ENCODE results near the gene SERGEF. TPM values are rescaled to one million over a fixed set of nuclear protein-coding genes. Genes with fewer than 3 reads are reported as not detected.

The SERGEF gene
- total and polyA plus RNA-seq, 2 experiments from 2014 or later = 18.3 to 23.2 TPM

DNA sequence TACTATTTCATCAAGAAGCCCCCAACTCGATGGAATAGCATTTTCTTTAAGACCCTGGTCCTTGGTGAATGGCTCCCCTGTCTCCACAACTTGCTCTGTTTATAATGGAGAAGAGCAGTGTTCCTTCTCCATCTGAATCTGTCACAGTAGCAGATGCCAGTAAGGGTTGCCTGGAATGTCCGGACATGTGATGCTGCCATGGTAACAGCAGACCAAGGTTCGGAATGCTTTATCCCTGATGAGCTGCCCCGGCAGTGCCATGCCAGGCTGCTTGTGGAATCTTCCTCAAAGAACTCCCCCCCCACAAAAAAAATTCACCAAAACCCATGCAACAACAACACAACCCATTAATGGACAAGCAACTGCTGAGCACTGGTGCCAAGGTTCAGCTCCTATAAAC is 205.8 kb downstream of the SERGEF start:
- H3K4me2 ChIP-seq (ENCODE audit: unreplicated experiment) = no peak overlapping the region
- no peaks in the 10 kb centered on the region for H3K9me2 ChIP-seq (ENCODE audit: insufficient read depth)
- in situ Hi-C loops (cut with MboI) = no loop called here
- H3K9ac ChIP-seq = no peak overlapping the region
- no peak for TF ChIP-seq EZH2phosphoT487 (IDR thresholded peaks at IDR 0.05; ENCODE audit: insufficient read depth, low read depth)
- TF ChIP-seq EZH2 (IDR thresholded peaks at IDR 0.05; ENCODE audit: insufficient read depth, poor library complexity, severe bottlenecking) = no peak
- H3K27ac ChIP-seq = no peak overlapping the region
- DNase-seq = no peak
- H4K20me1 ChIP-seq (ENCODE audit: insufficient read depth) = no peaks in the 10 kb centered on the region
- no peak overlapping the region for H2AFZ ChIP-seq
- no peaks in the 10 kb centered on the region for H3K36me3 ChIP-seq (ENCODE audit: low read depth)
- H3K79me2 ChIP-seq (ENCODE audit: insufficient read depth) = no peaks in the 10 kb centered on the region
- H3K4me1 ChIP-seq (ENCODE audit: insufficient read depth) = no peaks in the 10 kb centered on the region
- WGBS, 2 experiments (ENCODE audit: low coverage in 1 of 2, low lambda C conversion rate in 2 of 2, missing lambda C conversion rate in 2 of 2) = 23 to 35% methylated on average over 4 of the region's 4 CpGs
- H3K9me3 ChIP-seq (ENCODE audit: low read depth) = no peaks in the 10 kb centered on the region
- H3K4me3 ChIP-seq = no peak overlapping the region
- no peaks in the 10 kb centered on the region for H3K27me3 ChIP-seq (replicated peaks; ENCODE audit: insufficient read depth)
- no peaks in the 10 kb centered on the region for H3F3A ChIP-seq (ENCODE audit: insufficient read depth)

DNA sequence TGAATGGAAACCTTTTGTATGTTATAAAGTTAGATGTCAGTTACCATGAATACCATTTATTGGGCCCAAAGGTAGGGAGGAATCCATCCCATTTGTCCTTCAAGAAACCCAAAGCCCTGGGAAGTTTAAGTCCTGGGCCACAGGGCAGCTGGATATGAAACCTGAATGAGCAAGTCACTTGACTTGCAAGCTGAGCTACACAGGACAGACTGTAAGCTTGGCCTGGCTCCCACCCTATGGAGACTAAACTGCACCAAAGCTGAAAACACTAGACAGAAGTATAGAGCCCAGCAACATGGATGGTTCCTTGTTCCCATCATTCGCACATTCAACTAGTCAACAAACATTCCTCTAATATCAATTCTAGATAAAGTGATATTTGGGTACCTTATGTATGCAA is 207.0 kb downstream of the SERGEF start:
- H3K4me2 ChIP-seq (ENCODE audit: unreplicated experiment) = no peak overlapping the region
- no peaks in the 10 kb centered on the region for H3K79me2 ChIP-seq (ENCODE audit: insufficient read depth)
- H3K9me3 ChIP-seq (ENCODE audit: low read depth) = no peaks in the 10 kb centered on the region
- no peak overlapping the region for H3K9ac ChIP-seq
- no peaks in the 10 kb centered on the region for H3F3A ChIP-seq (ENCODE audit: insufficient read depth)
- in situ Hi-C loops (cut with MboI) = no loop called here
- no peak overlapping the region for H3K27ac ChIP-seq
- no peaks in the 10 kb centered on the region for H3K9me2 ChIP-seq (ENCODE audit: insufficient read depth)
- H3K4me1 ChIP-seq (ENCODE audit: insufficient read depth) = no peaks in the 10 kb centered on the region
- 74 to 75% methylated on average over 1 of the region's 1 CpG for WGBS, 2 experiments (ENCODE audit: low coverage in 1 of 2, low lambda C conversion rate in 2 of 2, missing lambda C conversion rate in 2 of 2)
- H3K4me3 ChIP-seq = no peak overlapping the region
- no peak for TF ChIP-seq EZH2phosphoT487 (IDR thresholded peaks at IDR 0.05; ENCODE audit: insufficient read depth, low read depth)
- TF ChIP-seq EZH2 (IDR thresholded peaks at IDR 0.05; ENCODE audit: insufficient read depth, poor library complexity, severe bottlenecking) = no peak
- H2AFZ ChIP-seq = no peak overlapping the region
- no peaks in the 10 kb centered on the region for H3K36me3 ChIP-seq (ENCODE audit: low read depth)
- H4K20me1 ChIP-seq (ENCODE audit: insufficient read depth) = no peaks in the 10 kb centered on the region
- no peaks in the 10 kb centered on the region for H3K27me3 ChIP-seq (replicated peaks; ENCODE audit: insufficient read depth)
- no peak for DNase-seq

DNA sequence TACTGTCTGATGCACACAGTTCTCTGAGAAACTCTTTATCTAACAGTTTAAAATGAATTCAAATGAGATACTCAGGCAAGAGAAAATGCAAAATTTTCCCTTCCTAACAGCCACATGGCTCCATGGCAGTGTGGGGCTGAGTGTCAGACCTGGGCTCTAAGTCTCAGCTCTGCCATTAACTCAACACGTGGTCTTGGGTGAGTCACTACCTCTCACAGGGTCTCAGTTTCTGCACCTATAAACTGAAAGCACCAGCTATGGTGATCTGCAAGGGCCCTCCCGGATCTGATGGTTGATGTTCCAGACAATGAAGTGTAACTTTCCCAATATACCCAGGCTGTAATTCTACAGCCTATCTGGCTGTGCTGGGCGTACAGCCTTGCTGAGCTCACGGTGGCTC is 207.8 kb downstream of the SERGEF start:
- in situ Hi-C loops (cut with MboI) = no loop called here
- Histone ChIP-seq H3K4me1 (ENCODE audit: insufficient read depth) (no peaks in the 10 kb centered on the region), H3K79me2 (ENCODE audit: insufficient read depth) (no peaks in the 10 kb centered on the region), H3F3A (ENCODE audit: insufficient read depth) (no peaks in the 10 kb centered on the region), H3K9me2 (ENCODE audit: insufficient read depth) (no peaks in the 10 kb centered on the region), H3K9me3 (ENCODE audit: low read depth) (no peaks in the 10 kb centered on the region), H3K27ac (no peak overlapping the region), H4K20me1 (ENCODE audit: insufficient read depth) (no peaks in the 10 kb centered on the region), H3K36me3 (ENCODE audit: low read depth) (no peaks in the 10 kb centered on the region), H3K4me3 (no peak overlapping the region), H2AFZ (no peak overlapping the region), H3K9ac (no peak overlapping the region), H3K4me2 (ENCODE audit: unreplicated experiment) (no peak overlapping the region), H3K27me3 (replicated peaks; ENCODE audit: insufficient read depth) (no peaks in the 10 kb centered on the region)
- DNase-seq = no peak
- 81 to 91% methylated on average over 4 of the region's 4 CpGs for WGBS, 2 experiments (ENCODE audit: low coverage in 1 of 2, low lambda C conversion rate in 2 of 2, missing lambda C conversion rate in 2 of 2)
- TF ChIP-seq EZH2 (IDR thresholded peaks at IDR 0.05; ENCODE audit: insufficient read depth, poor library complexity, severe bottlenecking) = no peak
- TF ChIP-seq EZH2phosphoT487 (IDR thresholded peaks at IDR 0.05; ENCODE audit: insufficient read depth, low read depth) = no peak

DNA sequence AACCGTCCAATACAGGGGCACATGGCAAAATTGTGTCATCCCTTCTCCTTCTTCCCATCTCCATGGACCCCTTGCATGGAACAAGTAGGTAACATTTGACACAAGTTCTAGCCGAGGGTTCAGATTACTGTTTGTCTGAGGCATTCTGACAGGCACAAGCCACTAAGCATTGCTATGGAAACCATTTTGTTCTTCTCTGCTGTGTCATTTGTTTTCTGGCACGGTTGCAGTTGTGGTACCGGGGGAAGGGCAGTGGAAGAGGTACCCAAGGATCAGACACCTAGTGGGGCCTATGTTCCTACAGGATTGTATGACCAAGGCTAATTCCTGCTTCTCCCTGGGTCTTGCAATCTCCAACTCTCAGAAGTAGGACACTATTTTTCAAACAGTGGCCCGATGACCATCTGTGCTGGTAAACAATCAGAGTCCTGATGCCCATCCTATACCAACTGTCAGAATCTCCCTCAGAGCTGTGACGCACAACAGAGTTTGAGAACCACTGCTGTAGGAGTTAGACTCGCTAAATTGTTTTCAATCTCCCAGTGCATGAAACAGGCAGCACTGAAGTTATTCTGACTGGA is 209.0 kb downstream of the SERGEF start:
- no peaks in the 10 kb centered on the region for H3K36me3 ChIP-seq (ENCODE audit: low read depth)
- H3K4me3 ChIP-seq = no peak overlapping the region
- no peaks in the 10 kb centered on the region for H3K27me3 ChIP-seq (replicated peaks; ENCODE audit: insufficient read depth)
- TF ChIP-seq EZH2 (IDR thresholded peaks at IDR 0.05; ENCODE audit: insufficient read depth, poor library complexity, severe bottlenecking) = no peak
- no peak for TF ChIP-seq EZH2phosphoT487 (IDR thresholded peaks at IDR 0.05; ENCODE audit: insufficient read depth, low read depth)
- WGBS, 2 experiments (ENCODE audit: low coverage in 1 of 2, low lambda C conversion rate in 2 of 2, missing lambda C conversion rate in 2 of 2) = 77 to 84% methylated on average over 7 of the region's 7 CpGs
- no peak overlapping the region for H3K27ac ChIP-seq
- H3K9me3 ChIP-seq (ENCODE audit: low read depth) = no peaks in the 10 kb centered on the region
- no peaks in the 10 kb centered on the region for H3K79me2 ChIP-seq (ENCODE audit: insufficient read depth)
- DNase-seq = no peak
- H3K4me1 ChIP-seq (ENCODE audit: insufficient read depth) = no peaks in the 10 kb centered on the region
- in situ Hi-C loops (cut with MboI) = no loop called here
- H2AFZ ChIP-seq = no peak overlapping the region
- H3F3A ChIP-seq (ENCODE audit: insufficient read depth) = no peaks in the 10 kb centered on the region
- H4K20me1 ChIP-seq (ENCODE audit: insufficient read depth) = no peaks in the 10 kb centered on the region
- no peak overlapping the region for H3K9ac ChIP-seq
- H3K9me2 ChIP-seq (ENCODE audit: insufficient read depth) = no peaks in the 10 kb centered on the region
- no peak overlapping the region for H3K4me2 ChIP-seq (ENCODE audit: unreplicated experiment)

DNA sequence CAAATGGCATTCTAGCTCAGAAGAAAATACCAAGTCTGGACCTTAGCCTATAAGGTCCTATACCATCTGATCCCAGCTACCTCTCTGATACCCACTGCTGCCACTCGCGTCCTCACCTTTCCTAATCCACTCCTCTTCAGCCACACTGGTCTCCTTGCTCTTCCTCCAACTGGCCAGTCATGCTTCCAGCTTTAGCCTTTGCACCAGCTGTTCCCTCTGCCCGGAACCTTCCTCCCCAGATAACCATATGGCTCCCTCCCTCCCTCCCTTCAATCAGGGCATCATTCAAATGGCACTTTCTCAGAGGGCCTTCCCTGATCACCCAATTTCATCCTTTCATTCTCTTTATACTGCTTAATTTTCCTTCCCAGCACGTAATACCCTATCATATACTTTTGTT is 210.4 kb downstream of the SERGEF start:
- 87 to 90% methylated on average over 4 of the region's 4 CpGs for WGBS, 2 experiments (ENCODE audit: low coverage in 1 of 2, low lambda C conversion rate in 2 of 2, missing lambda C conversion rate in 2 of 2)
- Histone ChIP-seq H4K20me1 (ENCODE audit: insufficient read depth) (no peaks in the 10 kb centered on the region), H2AFZ (no peak overlapping the region), H3K79me2 (ENCODE audit: insufficient read depth) (no peaks in the 10 kb centered on the region), H3K36me3 (ENCODE audit: low read depth) (no peaks in the 10 kb centered on the region), H3K9ac (no peak overlapping the region), H3K27me3 (replicated peaks; ENCODE audit: insufficient read depth) (no peaks in the 10 kb centered on the region), H3K9me3 (ENCODE audit: low read depth) (no peaks in the 10 kb centered on the region), H3K4me3 (no peak overlapping the region), H3K4me1 (ENCODE audit: insufficient read depth) (no peaks in the 10 kb centered on the region), H3F3A (ENCODE audit: insufficient read depth) (no peaks in the 10 kb centered on the region), H3K27ac (no peak overlapping the region), H3K4me2 (ENCODE audit: unreplicated experiment) (no peak overlapping the region), H3K9me2 (ENCODE audit: insufficient read depth) (no peaks in the 10 kb centered on the region)
- DNase-seq = no peak
- in situ Hi-C loops (cut with MboI) = no loop called here
- TF ChIP-seq EZH2phosphoT487 (IDR thresholded peaks at IDR 0.05; ENCODE audit: insufficient read depth, low read depth) (no peak), EZH2 (IDR thresholded peaks at IDR 0.05; ENCODE audit: insufficient read depth, poor library complexity, severe bottlenecking) (no peak)
